ENCODE measurements around the gene NOX5.

DNA sequence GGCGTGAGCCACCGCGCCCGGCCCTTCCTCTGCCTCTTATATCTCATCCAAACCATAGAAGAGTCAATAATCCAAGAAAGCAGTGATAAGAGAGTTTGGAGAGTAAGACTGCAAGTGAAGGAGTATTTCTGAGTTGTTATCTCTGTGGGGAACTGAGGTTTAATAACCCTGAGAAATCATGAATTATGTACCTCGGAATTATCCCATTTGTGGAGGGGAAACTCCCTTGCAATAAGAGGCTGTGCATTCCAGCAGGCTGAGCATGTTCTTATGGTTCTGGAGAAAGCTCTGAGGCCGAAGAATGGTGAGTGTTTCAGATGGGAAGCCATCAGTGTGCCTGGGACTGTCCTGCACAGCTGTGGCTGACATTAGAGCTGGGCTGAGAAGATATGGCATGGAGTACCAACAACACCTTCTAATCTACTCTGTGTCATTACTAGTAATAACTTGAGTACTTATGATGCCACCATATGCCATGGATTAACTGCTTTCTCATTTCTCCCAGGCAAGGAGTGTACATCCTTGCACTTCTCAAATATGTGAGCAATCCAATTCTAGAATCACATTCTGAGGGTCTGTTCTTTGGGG, 31.4 kb upstream of the NOX5 start:
- TF ChIP-seq, protein P1, sequence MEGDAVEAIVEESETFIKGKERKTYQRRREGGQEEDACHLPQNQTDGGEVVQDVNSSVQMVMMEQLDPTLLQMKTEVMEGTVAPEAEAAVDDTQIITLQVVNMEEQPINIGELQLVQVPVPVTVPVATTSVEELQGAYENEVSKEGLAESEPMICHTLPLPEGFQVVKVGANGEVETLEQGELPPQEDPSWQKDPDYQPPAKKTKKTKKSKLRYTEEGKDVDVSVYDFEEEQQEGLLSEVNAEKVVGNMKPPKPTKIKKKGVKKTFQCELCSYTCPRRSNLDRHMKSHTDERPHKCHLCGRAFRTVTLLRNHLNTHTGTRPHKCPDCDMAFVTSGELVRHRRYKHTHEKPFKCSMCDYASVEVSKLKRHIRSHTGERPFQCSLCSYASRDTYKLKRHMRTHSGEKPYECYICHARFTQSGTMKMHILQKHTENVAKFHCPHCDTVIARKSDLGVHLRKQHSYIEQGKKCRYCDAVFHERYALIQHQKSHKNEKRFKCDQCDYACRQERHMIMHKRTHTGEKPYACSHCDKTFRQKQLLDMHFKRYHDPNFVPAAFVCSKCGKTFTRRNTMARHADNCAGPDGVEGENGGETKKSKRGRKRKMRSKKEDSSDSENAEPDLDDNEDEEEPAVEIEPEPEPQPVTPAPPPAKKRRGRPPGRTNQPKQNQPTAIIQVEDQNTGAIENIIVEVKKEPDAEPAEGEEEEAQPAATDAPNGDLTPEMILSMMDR (conservative IDR thresholded peaks at IDR 0.05; ENCODE audit: low read length) = no peak
- TF ChIP-seq EZH2phosphoT487 (IDR thresholded peaks at IDR 0.05; ENCODE audit: borderline replicate concordance, low read depth, low read length) = no peak

Measured in OCI-LY7 (cell line).